Keratinocyte (primary cell): ENCODE measurements around the gene FYB1. TPM values are rescaled to one million over a fixed set of nuclear protein-coding genes. Genes with fewer than 3 reads are reported as not detected.

Source experiments
- DNase-seq: peaks from one replicate; pipeline ENCODE4 v3.0.0-alpha.2; 2011; ENCODE audit warnings: low read depth, missing footprints, low spot score
- FAIRE-seq: peaks from 2 replicates; lab custom pipeline; 2011; peaks lifted over from hg19 to GRCh38; lab: Jason Lieb, UNC
- H2AFZ ChIP-seq: 2 replicates; pipeline ENCODE4 v1.6.0; 2012; ENCODE audit warnings: low read length, control low read depth, inconsistent platforms; ENCODE audit not compliant: control insufficient read depth
- H3K27ac ChIP-seq: 2 replicates; pipeline ENCODE4 v1.5.1; 2011; ENCODE audit warnings: low read length; ENCODE audit not compliant: control insufficient read depth, insufficient read depth
- H3K27me3 ChIP-seq: 3 replicates; pipeline ENCODE4 v1.6.0; 2011; ENCODE audit warnings: low read length; ENCODE audit not compliant: control insufficient read depth, insufficient read depth; ENCODE audit errors: extremely low read depth
- H3K36me3 ChIP-seq, 2 experiments: 2 replicates in 1 of 2; 3 replicates in 1 of 2; pipeline ENCODE4 v1.5.1; 2011; ENCODE audit warnings: low read length in 2 of 2, mild to moderate bottlenecking in 1 of 2; ENCODE audit not compliant: control insufficient read depth in 2 of 2, insufficient read depth in 2 of 2; ENCODE audit errors: extremely low read depth in 1 of 2
- H3K4me1 ChIP-seq: 3 replicates; pipeline ENCODE4 v1.5.1; 2011; ENCODE audit warnings: low read length; ENCODE audit not compliant: control insufficient read depth, insufficient read depth; ENCODE audit errors: extremely low read depth
- H3K4me2 ChIP-seq: 3 replicates; pipeline ENCODE4 v1.6.0; 2011; ENCODE audit warnings: low read depth, low read length; ENCODE audit not compliant: control insufficient read depth, insufficient read depth; ENCODE audit errors: extremely low read depth
- H3K4me3 ChIP-seq, 3 experiments: fragments of 200-600 bp in 1 of 3; sonication (generic) in 1 of 3; 2 replicates in 2 of 3; 3 replicates in 1 of 3; pipeline ENCODE4 v1.5.1; 2011 to 2016; ENCODE audit warnings: low read length in 3 of 3, mild to moderate bottlenecking in 3 of 3, control low read depth in 2 of 3, inconsistent platforms in 1 of 3, low read depth in 1 of 3, mixed read lengths in 1 of 3, mixed run types in 1 of 3, moderate library complexity in 1 of 3; ENCODE audit not compliant: control insufficient read depth in 2 of 3, insufficient read depth in 2 of 3; ENCODE audit errors: extremely low read depth in 1 of 3
- H3K79me2 ChIP-seq: 2 replicates; pipeline ENCODE4 v1.6.0; 2012; ENCODE audit warnings: low read length; ENCODE audit not compliant: control insufficient read depth, insufficient read depth
- H3K9ac ChIP-seq: 3 replicates; pipeline ENCODE4 v1.6.0; 2011; ENCODE audit warnings: low read length; ENCODE audit not compliant: control insufficient read depth, insufficient read depth; ENCODE audit errors: extremely low read depth
- H3K9me1 ChIP-seq: 3 replicates; pipeline ENCODE4 v1.6.0; 2011; ENCODE audit warnings: low read length; ENCODE audit not compliant: control insufficient read depth, insufficient read depth; ENCODE audit errors: extremely low read depth
- H3K9me3 ChIP-seq: 2 replicates; pipeline ENCODE4 v1.5.1; 2012; ENCODE audit warnings: low read depth, low read length; ENCODE audit not compliant: control insufficient read depth
- H4K20me1 ChIP-seq: 3 replicates; pipeline ENCODE4 v1.6.0; 2011; ENCODE audit warnings: low read length; ENCODE audit not compliant: control insufficient read depth, insufficient read depth; ENCODE audit errors: extremely low read depth
- CTCF ChIP-seq, 3 experiments: IDR thresholded peaks in 1 of 3; conservative IDR thresholded peaks in 1 of 3; optimal IDR thresholded peaks in 1 of 3; 2 replicates in 2 of 3; 3 replicates in 1 of 3; pipeline versions ENCODE3 to v1.5.1; 2011; ENCODE audit warnings: low read length in 3 of 3, mild to moderate bottlenecking in 3 of 3, moderate library complexity in 2 of 3, control low read depth in 1 of 3, inconsistent platforms in 1 of 3; ENCODE audit not compliant: insufficient read depth in 2 of 3; ENCODE audit errors: extremely low read depth in 1 of 3
- EZH2 ChIP-seq: IDR thresholded peaks from one replicate; pipeline ENCODE4 v1.6.1; 2012; ENCODE audit warnings: inconsistent platforms, mild to moderate bottlenecking, low read length, moderate library complexity
- dilution Hi-C: fragments of 300-500 bp; cut with MboI; formaldehyde crosslinking; loops from one replicate; pipeline ENCODE4 v1.7.0; 2020; ENCODE audit warnings: low sequenced_read_pairs; ENCODE audit not compliant: extremely low pct_ligation_motif_present
- polyA plus RNA-seq, 5 experiments: library from polyadenylated mRNA; depleted of rRNA in 3 of 5; stranded (reverse) in 3 of 5; stranded (forward) in 1 of 5; unstranded in 1 of 5; fragments of >200 nt; gene quantifications; 1 replicate in 1 of 5; 2 replicates in 3 of 5; 3 replicates in 1 of 5; pipeline versions ENCODE4 v1.2.1 to v1.2.3, GENCODE V29; 2011 to 2012; ENCODE audit warnings: missing spikeins in 2 of 5, low read depth in 1 of 5, low replicate concordance in 1 of 5

The FYB1 gene
- polyA plus RNA-seq, 1 donor (not counting 4 experiments of a cell fraction or from before 2014, with no cell fraction given) = 0.29 TPM

- peaks cover 2% of the 10 kb centered on the region for H3K4me1 ChIP-seq
- no peaks in the 10 kb centered on the region for H3K36me3 ChIP-seq
- H3K27me3 ChIP-seq = no peaks in the 10 kb centered on the region
- no peaks in the 10 kb centered on the region for H3K9me3 ChIP-seq
- H3K4me3 ChIP-seq = no peak overlapping the region
- DNase-seq (no peak), FAIRE-seq (no peak)
- H3K79me2 ChIP-seq = no peaks in the 10 kb centered on the region
- dilution Hi-C loops = no loop called here
- H3K9ac ChIP-seq = no peak overlapping the region
- H4K20me1 ChIP-seq = no peaks in the 10 kb centered on the region
- no peak overlapping the region for H2AFZ ChIP-seq
- H3K4me2 ChIP-seq = no peak overlapping the region
- no peak overlapping the region for H3K27ac ChIP-seq
- no peaks in the 10 kb centered on the region for H3K9me1 ChIP-seq
- TF ChIP-seq CTCF (optimal IDR thresholded peaks at IDR 0.05 in 1 of 3, IDR thresholded peaks at IDR 0.05 in 1 of 3, conservative IDR thresholded peaks at IDR 0.05 in 1 of 3; ENCODE audit: extremely low read depth in 1 of 3, insufficient read depth in 2 of 3, low read length in 3 of 3) = no peak
- no peak for TF ChIP-seq EZH2
These were observed 16.0 kb downstream of the FYB1 start for GRCh38 chr5:39203275-39203922.

- H3K9me1 ChIP-seq = no peaks in the 10 kb centered on the region
- no peak overlapping the region for H3K4me3 ChIP-seq
- no peak overlapping the region for H3K9ac ChIP-seq
- FAIRE-seq (no peak), DNase-seq (no peak)
- no peaks in the 10 kb centered on the region for H3K79me2 ChIP-seq
- H4K20me1 ChIP-seq = no peaks in the 10 kb centered on the region
- no peaks in the 10 kb centered on the region for H3K9me3 ChIP-seq
- H3K27ac ChIP-seq = no peak overlapping the region
- no peaks in the 10 kb centered on the region for H3K27me3 ChIP-seq
- TF ChIP-seq CTCF (optimal IDR thresholded peaks at IDR 0.05 in 1 of 3, IDR thresholded peaks at IDR 0.05 in 1 of 3, conservative IDR thresholded peaks at IDR 0.05 in 1 of 3; ENCODE audit: extremely low read depth in 1 of 3, insufficient read depth in 2 of 3, low read length in 3 of 3) (no peak), EZH2 (no peak)
- H3K36me3 ChIP-seq = no peaks in the 10 kb centered on the region
- H3K4me2 ChIP-seq = no peak overlapping the region
- H3K4me1 ChIP-seq = peaks cover 8% of the 10 kb centered on the region
- dilution Hi-C loops = no loop called here
- H2AFZ ChIP-seq = no peak overlapping the region
These were observed 16.6 kb downstream of the FYB1 start for GRCh38 chr5:39202597-39203274.
